GM20000 (cell line): Measurements from ENCODE around the gene LRP11.
"Not testable (repeated sequence)": the region's sequence is repeated elsewhere in the genome, so short reads cannot be mapped to it uniquely, and the experiment has no call there.

Experiments
- DNase-seq: peaks from one replicate; pipeline ENCODE4 v3.0.0; 2012; ENCODE audit warnings: low spot score
- CTCF ChIP-seq: IDR thresholded peaks from 2 replicates; pipeline ENCODE4 v1.5.1; 2012; ENCODE audit warnings: mild to moderate bottlenecking, control low read depth; ENCODE audit errors: extremely low read depth, missing control alignments

The LRP11 gene

GRCh38 chr6:149863698-149864577, at the start of gene LRP11:
Gene LRP11, minus strand, starts transcription at chr6:149864359. Its CDS starts 339 bp downstream, at chr6:149864020.
- TF ChIP-seq CTCF = no peak
- DNase-seq = peak; percentile 95

- TF ChIP-seq CTCF = no peak
- no peak for DNase-seq
Observed at GRCh38 chr6:149913540-149914240, 49.5 kb upstream of the LRP11 start.

- DNase-seq = no peak
- no peak for TF ChIP-seq CTCF
Observed at GRCh38 chr6:149913085-149913484, 48.9 kb upstream of the LRP11 start.

- not testable (repeated sequence) for DNase-seq
Observed at GRCh38 chr6:149912680-149913079, 48.5 kb upstream of the LRP11 start.

GRCh38 chr6:149910721-149911151, 46.6 kb upstream of the LRP11 start:
- no peak for TF ChIP-seq CTCF
- DNase-seq = no peak

- DNase-seq = no peak
- TF ChIP-seq CTCF = no peak
Observed at GRCh38 chr6:149909701-149910470, 45.7 kb upstream of the LRP11 start.

- not testable (repeated sequence) for DNase-seq
Observed at GRCh38 chr6:149908480-149908879, 44.3 kb upstream of the LRP11 start.

- TF ChIP-seq CTCF = no peak
- DNase-seq = no peak
Observed at GRCh38 chr6:149907317-149907716, 43.2 kb upstream of the LRP11 start.
